WTC11 (cell line): Measurements from ENCODE around the gene TREM1. TPM values are rescaled to one million over a fixed set of nuclear protein-coding genes. Genes with fewer than 3 reads are reported as not detected.
"Not testable (repeated sequence)": the region's sequence is repeated elsewhere in the genome, so short reads cannot be mapped to it uniquely, and the experiment has no call there.

Experiments
- ATAC-seq: fragments of 200-7000 bp; cut with Tn5 transposase; 2 replicates; pipeline ENCODE4 v1.10.0; 2021; ENCODE audit warnings: mild to moderate bottlenecking, moderate library complexity
- CTCF ChIA-PET: fragments of 300-600 bp; sonication (Branson Sonifier 250); formaldehyde crosslinking; loops from one replicate; lab custom pipeline; 2021; ENCODE audit warnings: antibody characterized with exemption; lab: Charles Lee
- POLR2A ChIA-PET: fragments of 350-600 bp; sonication (Branson Sonifier 250); formaldehyde crosslinking; loops from one replicate; lab custom pipeline; 2021; ENCODE audit warnings: antibody characterized with exemption; lab: Charles Lee
- DNase-seq: peaks from one replicate; pipeline ENCODE4 v3.0.0; 2021; ENCODE audit warnings: low spot score
- H3K27ac Mint-ChIP-seq: 2 replicates; pipeline ENCODE4 v1.8.0; 2021; ENCODE audit warnings: mixed read lengths
- H3K27me3 Mint-ChIP-seq: 2 replicates; pipeline ENCODE4 v1.8.0; 2021; ENCODE audit warnings: low read depth, mild to moderate bottlenecking, moderate library complexity, mixed read lengths
- H3K36me3 Mint-ChIP-seq: 2 replicates; pipeline ENCODE4 v1.8.0; 2021; ENCODE audit warnings: mixed read lengths
- H3K4me1 Mint-ChIP-seq: 2 replicates; pipeline ENCODE4 v1.8.0; 2022; ENCODE audit warnings: mixed read lengths
- H3K4me3 Mint-ChIP-seq: 2 replicates; pipeline ENCODE4 v1.8.0; 2021; ENCODE audit warnings: mild to moderate bottlenecking, moderate library complexity, mixed read lengths
- H3K9me3 Mint-ChIP-seq: 2 replicates; pipeline ENCODE4 v1.8.0; 2021; ENCODE audit warnings: mixed read lengths
- ATF1 ChIP-seq: sonication (generic); formaldehyde crosslinking; IDR thresholded peaks from 2 replicates; pipeline ENCODE4 v1.8.1; 2023; ENCODE audit warnings: mild to moderate bottlenecking, moderate library complexity, missing genetic modification reagents
- CREB1 ChIP-seq: sonication (generic); formaldehyde crosslinking; IDR thresholded peaks from 2 replicates; pipeline ENCODE4 v1.8.0; 2023; ENCODE audit warnings: mild to moderate bottlenecking, missing genetic modification reagents
- E2F1 ChIP-seq: sonication (generic); formaldehyde crosslinking; IDR thresholded peaks from 2 replicates; pipeline ENCODE4 v1.8.0; 2022; ENCODE audit warnings: mild to moderate bottlenecking, missing genetic modification reagents
- ERG ChIP-seq: fragments of 250-450 bp; sonication (Bioruptor Pico); IDR thresholded peaks from 2 replicates; pipeline ENCODE4 v1.8.0; 2021; ENCODE audit warnings: mild to moderate bottlenecking
- JAZF1 ChIP-seq: fragments of 250-450 bp; sonication (Bioruptor Pico); IDR thresholded peaks from 2 replicates; pipeline ENCODE4 v1.9.0; 2021; ENCODE audit warnings: moderate library complexity, mild to moderate bottlenecking, inconsistent platforms
- NR2C2 ChIP-seq: sonication (generic); formaldehyde crosslinking; IDR thresholded peaks from 2 replicates; pipeline ENCODE4 v1.8.0; 2022; ENCODE audit warnings: mild to moderate bottlenecking, missing genetic modification reagents
- OVOL2 ChIP-seq: fragments of 250-450 bp; sonication (Bioruptor Pico); IDR thresholded peaks from 2 replicates; pipeline ENCODE4 v1.9.0; 2021; ENCODE audit warnings: mild to moderate bottlenecking, borderline replicate concordance
- RELA ChIP-seq: sonication (generic); formaldehyde crosslinking; IDR thresholded peaks from 2 replicates; pipeline ENCODE4 v1.8.1; 2022; ENCODE audit warnings: missing genetic modification reagents, mild to moderate bottlenecking, borderline replicate concordance
- USF2 ChIP-seq: sonication (generic); formaldehyde crosslinking; IDR thresholded peaks from 2 replicates; pipeline ENCODE4 v1.8.1; 2023; ENCODE audit warnings: mild to moderate bottlenecking, missing genetic modification reagents, moderate library complexity
- ZBTB43 ChIP-seq: sonication (generic); formaldehyde crosslinking; IDR thresholded peaks from 2 replicates; pipeline ENCODE4 v1.8.1; 2023; ENCODE audit warnings: mild to moderate bottlenecking, missing genetic modification reagents
- ZNF138 ChIP-seq: sonication (generic); formaldehyde crosslinking; conservative IDR thresholded peaks from 2 replicates; pipeline ENCODE4 v1.8.1; 2022; ENCODE audit warnings: mild to moderate bottlenecking, moderate library complexity, missing genetic modification reagents
- ZNF232 ChIP-seq: sonication (generic); formaldehyde crosslinking; IDR thresholded peaks from 2 replicates; pipeline ENCODE4 v1.8.0; 2022; ENCODE audit warnings: mild to moderate bottlenecking, missing genetic modification reagents
- ZNF317 ChIP-seq: sonication (generic); formaldehyde crosslinking; IDR thresholded peaks from 2 replicates; pipeline ENCODE4 v1.8.1; 2023; ENCODE audit warnings: low read depth, mild to moderate bottlenecking, moderate library complexity, missing genetic modification reagents, borderline replicate concordance
- ZNF396 ChIP-seq: fragments of 250-450 bp; sonication (Bioruptor Pico); IDR thresholded peaks from 2 replicates; pipeline ENCODE4 v1.8.0; 2021; ENCODE audit warnings: mild to moderate bottlenecking, moderate library complexity, borderline replicate concordance
- ZSCAN18 ChIP-seq: fragments of 250-450 bp; sonication (Bioruptor Pico); IDR thresholded peaks from 2 replicates; pipeline ENCODE4 v2.1.2; 2022; ENCODE audit warnings: mild to moderate bottlenecking, moderate library complexity
- total RNA-seq: library from RNA; stranded (reverse); gene quantifications from 3 replicates; pipeline ENCODE4 v1.2.3, GENCODE V29; 2021

TREM1 gene
- total RNA-seq, 1 experiment from 2014 or later, result not detected

GRCh38 chr6:41298785-41299502 lies 12.5 kb upstream of the TREM1 start:
- no peak for ATAC-seq
- TF ChIP-seq ZSCAN18 (CRISPR knock-in tag), result no peak
- TF ChIP-seq ZNF138 (CRISPR knock-in tag), result no peak
- TF ChIP-seq NR2C2 (CRISPR knock-in tag), result no peak
- no peak for TF ChIP-seq USF2 (CRISPR knock-in tag)
- TF ChIP-seq ZBTB43 (CRISPR knock-in tag), result no peak
- TF ChIP-seq E2F1 (CRISPR knock-in tag), result no peak
- TF ChIP-seq RELA (CRISPR knock-in tag), result no peak
- no peak for TF ChIP-seq ZNF396 (CRISPR knock-in tag)
- TF ChIP-seq ATF1 (CRISPR knock-in tag), result no peak
- no peak for TF ChIP-seq CREB1 (CRISPR knock-in tag)
- TF ChIP-seq ERG (CRISPR knock-in tag), result no peak
- TF ChIP-seq ZNF317 (CRISPR knock-in tag), result no peak
- TF ChIP-seq JAZF1, result no peak
- no peak for TF ChIP-seq OVOL2 (CRISPR knock-in tag)
- no peak for TF ChIP-seq ZNF232 (CRISPR knock-in tag)
- H3K36me3 Mint-ChIP-seq, result peaks cover 38% of the 10 kb centered on the region
- no peak overlapping the region for H3K27ac Mint-ChIP-seq
- peaks cover 72% of the 10 kb centered on the region for H3K9me3 Mint-ChIP-seq
- POLR2A ChIA-PET, result no interaction called here
- no peak overlapping the region for H3K4me3 Mint-ChIP-seq
- no peak for DNase-seq
- CTCF ChIA-PET, result interaction anchor here (1.3 kb wide), 1 partner anchor 107 kb away, joined by 3 read pairs; no protein-coding TSS in a partner anchor
- peaks cover 12% of the 10 kb centered on the region for H3K4me1 Mint-ChIP-seq
- peaks cover 17% of the 10 kb centered on the region for H3K27me3 Mint-ChIP-seq

GRCh38 chr6:41297248-41297647 lies 10.8 kb upstream of the TREM1 start:
- TF ChIP-seq USF2 (CRISPR knock-in tag), result peak; percentile 22; the same call in 1 of the 2 replicates
- TF ChIP-seq, all 79 proteins: peak for 1; not testable (repeated sequence) for 78
- POLR2A ChIA-PET, H3K27ac Mint-ChIP-seq, DNase-seq, ATAC-seq, H3K4me3 Mint-ChIP-seq, CTCF ChIA-PET: not testable (repeated sequence)
- H3K4me1 Mint-ChIP-seq, result peaks cover 12% of the 10 kb centered on the region
- H3K36me3 Mint-ChIP-seq, result peaks cover 38% of the 10 kb centered on the region
- peaks cover 34% of the 10 kb centered on the region for H3K27me3 Mint-ChIP-seq
- peaks cover 70% of the 10 kb centered on the region for H3K9me3 Mint-ChIP-seq
